Measurements from ENCODE around the gene NMNAT2. TPM values are rescaled to one million over a fixed set of nuclear protein-coding genes. Genes with fewer than 3 reads are reported as not detected.
"Not testable (repeated sequence)": the region's sequence is repeated elsewhere in the genome, so short reads cannot be mapped to it uniquely, and the experiment has no call there.

The NMNAT2 gene
- total RNA-seq, 5 donors from 2014 or later (not counting 1 experiment from before 2014, with no cell fraction given): 0.16 TPM; not detected in 4

GRCh38 chr1:183274836-183275235 is 143.3 kb downstream of the NMNAT2 start:
- POLR2A ChIA-PET: no interaction called here
- ATAC-seq (replicated peaks in 1 of 4): no peak
- no peaks in the 10 kb centered on the region for H3K9me3 ChIP-seq
- no peaks in the 10 kb centered on the region for H3K36me3 Mint-ChIP-seq
- H3K4me1 ChIP-seq (ENCODE audit: control insufficient read depth in 1 of 2, extremely low read depth in 1 of 2, insufficient read depth in 2 of 2, low read length in 2 of 2): no peaks in the 10 kb centered on the region
- no peak overlapping the region for H3K27ac Mint-ChIP-seq
- H3K9me3 Mint-ChIP-seq: no peaks in the 10 kb centered on the region
- CTCF ChIA-PET: no interaction called here
- WGBS (ENCODE audit: insufficient coverage): 83% methylated on average over 1 of the region's 3 CpGs
- H3K4me1 Mint-ChIP-seq: peaks cover 0 to 6% (median 6%) of the 10 kb centered on the region in 3 donors
- H3K4me3 ChIP-seq (ENCODE audit: control insufficient read depth in 1 of 2, extremely low read depth in 1 of 2, low read length in 1 of 2): no peak overlapping the region
- no peak overlapping the region for H3K27ac ChIP-seq (ENCODE audit: low read length)
- DNase-seq: no peak
- peaks cover 0 to 7% of the 10 kb centered on the region in 2 experiments for H3K27me3 ChIP-seq (replicated peaks in 1 of 2; ENCODE audit: control insufficient read depth in 2 of 2, extremely low read depth in 1 of 2, insufficient read depth in 2 of 2, low read length in 1 of 2)
- H3K27me3 Mint-ChIP-seq: peaks cover 6 to 15% of the 10 kb centered on the region in 2 donors
- H3K4me3 Mint-ChIP-seq: no peak overlapping the region
- H3K36me3 ChIP-seq (ENCODE audit: control insufficient read depth in 2 of 2, extremely low read depth in 1 of 2, insufficient read depth in 1 of 2, low read length in 1 of 2): no peaks in the 10 kb centered on the region

- H3K27me3 ChIP-seq (replicated peaks in 1 of 2; ENCODE audit: control insufficient read depth in 2 of 2, extremely low read depth in 1 of 2, insufficient read depth in 2 of 2, low read length in 1 of 2); H3K9me3 ChIP-seq; H3K36me3 ChIP-seq (ENCODE audit: control insufficient read depth in 2 of 2, extremely low read depth in 1 of 2, insufficient read depth in 1 of 2, low read length in 1 of 2); DNase-seq; POLR2A ChIA-PET; H3K27ac ChIP-seq (ENCODE audit: low read length); ATAC-seq (replicated peaks in 1 of 4); H3K9me3 Mint-ChIP-seq; H3K4me3 Mint-ChIP-seq; H3K4me1 Mint-ChIP-seq; H3K4me1 ChIP-seq (ENCODE audit: control insufficient read depth in 1 of 2, extremely low read depth in 1 of 2, insufficient read depth in 2 of 2, low read length in 2 of 2); H3K36me3 Mint-ChIP-seq; H3K27ac Mint-ChIP-seq; CTCF ChIA-PET; H3K4me3 ChIP-seq (ENCODE audit: control insufficient read depth in 1 of 2, extremely low read depth in 1 of 2, low read length in 1 of 2): not testable (repeated sequence)
- H3K27me3 Mint-ChIP-seq: peaks cover 6 to 15% of the 10 kb centered on the region in 2 donors
- no CpG with 5 or more reads among the region's 4 CpGs for WGBS (ENCODE audit: insufficient coverage)
Observed at GRCh38 chr1:183273984-183274383, 144.2 kb downstream of the NMNAT2 start.

GRCh38 chr1:183273300-183273699 is 144.9 kb downstream of the NMNAT2 start:
- no peak overlapping the region for H3K27ac Mint-ChIP-seq
- H3K27me3 ChIP-seq (replicated peaks in 1 of 2; ENCODE audit: control insufficient read depth in 2 of 2, extremely low read depth in 1 of 2, insufficient read depth in 2 of 2, low read length in 1 of 2): peaks cover 0 to 7% of the 10 kb centered on the region in 2 experiments
- H3K9me3 ChIP-seq: no peaks in the 10 kb centered on the region
- ChIA-PET POLR2A (no interaction called here), CTCF (no interaction called here)
- H3K4me3 ChIP-seq (ENCODE audit: control insufficient read depth in 1 of 2, extremely low read depth in 1 of 2, low read length in 1 of 2): no peak overlapping the region
- H3K36me3 ChIP-seq (ENCODE audit: control insufficient read depth in 2 of 2, extremely low read depth in 1 of 2, insufficient read depth in 1 of 2, low read length in 1 of 2): no peaks in the 10 kb centered on the region
- no peaks in the 10 kb centered on the region for H3K4me1 ChIP-seq (ENCODE audit: control insufficient read depth in 1 of 2, extremely low read depth in 1 of 2, insufficient read depth in 2 of 2, low read length in 2 of 2)
- no peaks in the 10 kb centered on the region for H3K9me3 Mint-ChIP-seq
- H3K27me3 Mint-ChIP-seq: peaks cover 6 to 15% of the 10 kb centered on the region in 2 donors
- DNase-seq: no peak
- H3K27ac ChIP-seq (ENCODE audit: low read length): no peak overlapping the region
- no peaks in the 10 kb centered on the region for H3K4me1 Mint-ChIP-seq
- H3K4me3 Mint-ChIP-seq: no peak overlapping the region
- no peaks in the 10 kb centered on the region for H3K36me3 Mint-ChIP-seq
- no peak for ATAC-seq (replicated peaks in 1 of 4)
- 57% methylated on average over 3 of the region's 5 CpGs for WGBS (ENCODE audit: insufficient coverage)

GRCh38 chr1:183272390-183272848 is 145.8 kb downstream of the NMNAT2 start:
- ATAC-seq (replicated peaks in 1 of 4) (no peak), DNase-seq (no peak)
- H3K4me1 Mint-ChIP-seq: no peaks in the 10 kb centered on the region
- Histone ChIP-seq H3K4me3 (ENCODE audit: control insufficient read depth in 1 of 2, extremely low read depth in 1 of 2, low read length in 1 of 2) (no peak overlapping the region), H3K27me3 (replicated peaks in 1 of 2; ENCODE audit: control insufficient read depth in 2 of 2, extremely low read depth in 1 of 2, insufficient read depth in 2 of 2, low read length in 1 of 2) (peaks cover 0 to 7% of the 10 kb centered on the region in 2 experiments), H3K36me3 (ENCODE audit: control insufficient read depth in 2 of 2, extremely low read depth in 1 of 2, insufficient read depth in 1 of 2, low read length in 1 of 2) (no peaks in the 10 kb centered on the region), H3K9me3 (no peaks in the 10 kb centered on the region), H3K27ac (ENCODE audit: low read length) (no peak overlapping the region), H3K4me1 (ENCODE audit: control insufficient read depth in 1 of 2, extremely low read depth in 1 of 2, insufficient read depth in 2 of 2, low read length in 2 of 2) (no peaks in the 10 kb centered on the region)
- H3K27ac Mint-ChIP-seq: no peak overlapping the region
- no peak overlapping the region for H3K4me3 Mint-ChIP-seq
- H3K27me3 Mint-ChIP-seq: peaks cover 6 to 15% of the 10 kb centered on the region in 2 donors
- POLR2A ChIA-PET: no interaction called here
- H3K36me3 Mint-ChIP-seq: no peaks in the 10 kb centered on the region
- CTCF ChIA-PET: no interaction called here
- no peaks in the 10 kb centered on the region for H3K9me3 Mint-ChIP-seq
- WGBS (ENCODE audit: insufficient coverage): 83% methylated on average over 1 of the region's 4 CpGs

- no peaks in the 10 kb centered on the region for H3K4me1 ChIP-seq (ENCODE audit: control insufficient read depth in 1 of 2, extremely low read depth in 1 of 2, insufficient read depth in 2 of 2, low read length in 2 of 2)
- no peaks in the 10 kb centered on the region for H3K36me3 ChIP-seq (ENCODE audit: control insufficient read depth in 2 of 2, extremely low read depth in 1 of 2, insufficient read depth in 1 of 2, low read length in 1 of 2)
- ATAC-seq (replicated peaks in 1 of 4) (no peak), DNase-seq (no peak)
- Mint-ChIP-seq H3K36me3 (no peaks in the 10 kb centered on the region), H3K4me1 (no peaks in the 10 kb centered on the region), H3K27ac (no peak overlapping the region), H3K27me3 (peaks cover 11 to 15% of the 10 kb centered on the region in 2 donors), H3K9me3 (no peaks in the 10 kb centered on the region), H3K4me3 (no peak overlapping the region)
- H3K27me3 ChIP-seq (replicated peaks in 1 of 2; ENCODE audit: control insufficient read depth in 2 of 2, extremely low read depth in 1 of 2, insufficient read depth in 2 of 2, low read length in 1 of 2): peaks cover 0 to 7% of the 10 kb centered on the region in 2 experiments
- ChIA-PET POLR2A (no interaction called here), CTCF (no interaction called here)
- no peak overlapping the region for H3K27ac ChIP-seq (ENCODE audit: low read length)
- H3K9me3 ChIP-seq: no peaks in the 10 kb centered on the region
- WGBS (ENCODE audit: insufficient coverage): 80% methylated on average over 3 of the region's 5 CpGs
- H3K4me3 ChIP-seq (ENCODE audit: control insufficient read depth in 1 of 2, extremely low read depth in 1 of 2, low read length in 1 of 2): no peak overlapping the region
Observed at GRCh38 chr1:183270541-183271141, 147.5 kb downstream of the NMNAT2 start.

GRCh38 chr1:183267646-183268431 is 150.3 kb downstream of the NMNAT2 start:
- no peak for ATAC-seq (replicated peaks in 1 of 4)
- CTCF ChIA-PET: no interaction called here

More at GRCh38 chr1:183267646-183268431, 150.3 kb downstream of the NMNAT2 start:
- H3K4me3 ChIP-seq (ENCODE audit: control insufficient read depth in 1 of 2, extremely low read depth in 1 of 2, low read length in 1 of 2): no peak overlapping the region
- no peaks in the 10 kb centered on the region for H3K4me1 Mint-ChIP-seq
- H3K4me1 ChIP-seq (ENCODE audit: control insufficient read depth in 1 of 2, extremely low read depth in 1 of 2, insufficient read depth in 2 of 2, low read length in 2 of 2): no peaks in the 10 kb centered on the region
- no peak overlapping the region for H3K27ac ChIP-seq (ENCODE audit: low read length)
- WGBS (ENCODE audit: insufficient coverage): 71% methylated on average over 1 of the region's 7 CpGs
- H3K27me3 Mint-ChIP-seq: peaks cover 14 to 21% of the 10 kb centered on the region in 2 donors
- no peaks in the 10 kb centered on the region for H3K36me3 ChIP-seq (ENCODE audit: control insufficient read depth in 2 of 2, extremely low read depth in 1 of 2, insufficient read depth in 1 of 2, low read length in 1 of 2)
- no peaks in the 10 kb centered on the region for H3K36me3 Mint-ChIP-seq
- DNase-seq: no peak
- H3K4me3 Mint-ChIP-seq: no peak overlapping the region
- H3K9me3 ChIP-seq: no peaks in the 10 kb centered on the region
- H3K9me3 Mint-ChIP-seq: no peaks in the 10 kb centered on the region
- H3K27me3 ChIP-seq (replicated peaks in 1 of 2; ENCODE audit: control insufficient read depth in 2 of 2, extremely low read depth in 1 of 2, insufficient read depth in 2 of 2, low read length in 1 of 2): no peaks in the 10 kb centered on the region
- H3K27ac Mint-ChIP-seq: no peak overlapping the region
- POLR2A ChIA-PET: no interaction called here

All from T-cell (primary cell).